PFSK-1 (cell line): Measurements from ENCODE around the gene SMARCA1.

ENCODE experiments used
- FOXP2 ChIP-seq: optimal IDR thresholded peaks from 2 replicates; pipeline ENCODE3; 2011; ENCODE audit warnings: borderline replicate concordance, control low read depth, inconsistent platforms; ENCODE audit not compliant: insufficient read depth; ENCODE audit errors: extremely low read length, extremely low read depth
- POLR2AphosphoS5 ChIP-seq: IDR thresholded peaks from 2 replicates; pipeline ENCODE4 v1.6.1; 2012; ENCODE audit warnings: low read depth, mild to moderate bottlenecking, control low read depth, low read length, moderate library complexity
- REST ChIP-seq, 2 experiments: IDR thresholded peaks; 2 replicates each; pipeline versions ENCODE4 v1.6.1 to v1.8.0; 2011 to 2012; ENCODE audit warnings: low read depth in 2 of 2, low read length in 2 of 2, control low read depth in 1 of 2, inconsistent platforms in 1 of 2, mild to moderate bottlenecking in 1 of 2, moderate library complexity in 1 of 2; ENCODE audit not compliant: insufficient read depth in 1 of 2
- SIN3A ChIP-seq: IDR thresholded peaks from 2 replicates; pipeline ENCODE4 v1.6.1; 2012; ENCODE audit warnings: mild to moderate bottlenecking, low read length, moderate library complexity, borderline replicate concordance; ENCODE audit not compliant: insufficient read depth
- TAF1 ChIP-seq: IDR thresholded peaks from 2 replicates; pipeline ENCODE4 v1.6.1; 2012; ENCODE audit warnings: low read length, control low read depth, borderline replicate concordance; ENCODE audit not compliant: insufficient read depth

The SMARCA1 gene

DNA sequence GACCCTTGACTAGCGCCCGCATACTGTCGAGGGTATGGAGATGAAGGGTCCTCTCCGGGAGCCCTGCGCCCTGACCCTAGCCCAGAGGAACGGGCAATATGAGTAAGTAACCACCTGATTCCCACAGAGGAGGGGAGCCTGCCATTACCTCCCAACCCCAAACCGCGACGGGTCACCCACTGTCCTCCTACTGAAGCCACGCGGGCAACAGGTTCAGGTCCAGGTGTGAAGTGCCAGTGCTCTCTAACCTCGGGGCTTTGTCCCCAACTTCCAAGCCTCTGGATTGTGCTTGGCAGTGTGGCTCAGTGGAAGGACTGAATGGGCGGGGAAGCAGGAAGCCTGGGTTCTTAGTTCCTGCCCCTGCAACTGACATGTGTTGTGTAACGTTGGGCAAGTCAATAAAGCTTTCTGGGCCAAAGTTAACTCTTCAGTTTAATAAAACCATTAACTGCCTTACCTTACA, 17.5 kb upstream of the SMARCA1 start:
- no peak for TF ChIP-seq REST (IDR thresholded peaks at IDR 0.05; ENCODE audit: insufficient read depth in 1 of 2, low read depth in 2 of 2, low read length in 2 of 2)
- no peak for TF ChIP-seq SIN3A
- TF ChIP-seq POLR2AphosphoS5, result no peak
- no peak for TF ChIP-seq FOXP2

DNA sequence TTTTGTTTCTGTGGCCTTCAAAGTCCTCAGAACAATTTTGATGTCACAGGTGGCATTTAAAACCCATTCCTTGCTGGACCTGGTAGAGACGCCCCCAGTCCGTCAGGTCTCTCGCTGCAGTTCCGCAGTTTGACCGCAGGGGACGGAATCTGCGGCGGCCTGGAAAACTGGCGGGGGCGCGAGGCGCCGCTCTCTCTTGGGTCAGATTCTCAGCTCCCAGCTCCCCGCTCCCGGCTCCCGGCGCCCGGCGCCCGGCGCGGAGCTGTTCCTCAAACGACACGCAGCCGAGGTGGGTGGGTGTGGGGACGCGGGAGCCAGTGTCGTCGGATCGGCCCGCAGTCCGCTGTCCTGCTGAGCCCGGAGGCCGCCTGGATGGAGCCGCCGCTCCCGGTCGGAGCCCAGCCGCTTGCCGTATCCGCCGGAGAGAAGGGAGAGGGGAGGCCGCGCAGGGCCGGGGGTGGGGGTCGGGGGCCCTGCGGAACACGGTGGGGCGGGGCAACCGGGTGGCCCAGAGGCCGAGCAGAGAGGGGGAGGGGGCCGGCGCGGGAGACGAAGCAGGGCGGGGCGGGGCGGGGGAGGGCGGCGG, 16.9 kb upstream of the SMARCA1 start, which contains the start of gene OCRL:
OCRL (plus strand) TSS at position 192 of the 586 bp plus-strand sequence; CDS start at position 373, 181 bp downstream.
- TF ChIP-seq POLR2AphosphoS5, result peak; percentile 42; the same call in 1 of the 2 replicates
- TF ChIP-seq TAF1, result peak; percentile 61; the same call in 1 of the 2 replicates
- TF ChIP-seq FOXP2, result no peak

GRCh38 chrX:129534816-129535578, 11.7 kb upstream of the SMARCA1 start:
- TF ChIP-seq POLR2AphosphoS5 (no peak), SIN3A (no peak), REST (IDR thresholded peaks at IDR 0.05; ENCODE audit: insufficient read depth in 1 of 2, low read depth in 2 of 2, low read length in 2 of 2) (no peak), TAF1 (no peak), FOXP2 (no peak)

DNA sequence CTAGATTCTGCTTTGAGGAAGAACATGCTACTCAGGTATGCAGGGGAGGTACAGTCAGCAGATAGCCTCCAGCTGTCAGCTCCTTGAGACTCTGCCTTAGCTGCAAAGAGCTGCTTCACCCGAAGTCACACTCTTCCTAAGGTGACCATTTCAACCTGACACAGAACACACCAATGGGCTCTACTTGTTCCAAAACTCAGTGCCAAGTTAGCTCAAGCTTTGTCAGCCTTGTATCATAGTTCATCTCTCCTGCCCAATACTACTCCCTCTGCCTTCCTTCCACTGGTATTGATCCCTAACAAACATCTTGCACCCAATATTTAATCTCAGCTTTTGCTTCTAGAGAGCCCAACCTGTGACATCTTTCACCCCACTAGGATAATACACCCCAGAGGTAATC, 7.8 kb upstream of the SMARCA1 start:
- TF ChIP-seq SIN3A (no peak), TAF1 (no peak), POLR2AphosphoS5 (no peak), REST (IDR thresholded peaks at IDR 0.05; ENCODE audit: insufficient read depth in 1 of 2, low read depth in 2 of 2, low read length in 2 of 2) (no peak), FOXP2 (no peak)

GRCh38 chrX:129530410-129530809, 7.1 kb upstream of the SMARCA1 start:
- TF ChIP-seq FOXP2 (no peak), TAF1 (no peak), POLR2AphosphoS5 (no peak), REST (IDR thresholded peaks at IDR 0.05; ENCODE audit: insufficient read depth in 1 of 2, low read depth in 2 of 2, low read length in 2 of 2) (no peak), SIN3A (no peak)
